Skeletal muscle tissue (tissue), 4 donors: ENCODE measurements around the gene MSI2. TPM values are rescaled to one million over a fixed set of nuclear protein-coding genes. Genes with fewer than 3 reads are reported as not detected.
A peak's percentile ranks its signal among the peaks of the same experiment; 100 is the strongest.

Source experiments
- H3K27ac ChIP-seq: one replicate; pipeline ENCODE4 v1.7.0; 2013; ENCODE audit warnings: mild to moderate bottlenecking, low read depth, low read length, inconsistent platforms
- H3K27me3 ChIP-seq, 3 donors: one replicate each; pipeline ENCODE4 v1.7.0; 2013; ENCODE audit warnings: low read length in 3 of 3; ENCODE audit not compliant: control insufficient read depth in 3 of 3, insufficient read depth in 3 of 3
- H3K36me3 ChIP-seq, 3 donors: one replicate each; pipeline ENCODE4 v1.7.0; 2013; ENCODE audit warnings: low read length in 3 of 3; ENCODE audit not compliant: control insufficient read depth in 3 of 3, insufficient read depth in 3 of 3
- H3K4me1 ChIP-seq, 3 donors: one replicate each; pipeline ENCODE4 v1.7.0; 2013; ENCODE audit warnings: low read length in 3 of 3, mild to moderate bottlenecking in 3 of 3; ENCODE audit not compliant: control insufficient read depth in 3 of 3, insufficient read depth in 3 of 3
- H3K4me3 ChIP-seq, 3 donors: one replicate each; pipeline ENCODE4 v1.7.0; 2013; ENCODE audit warnings: low read length in 3 of 3
- H3K9ac ChIP-seq, 3 donors: one replicate each; pipeline ENCODE4 v1.7.0; 2013; ENCODE audit warnings: low read length in 3 of 3, mild to moderate bottlenecking in 3 of 3, moderate library complexity in 2 of 3, low read depth in 1 of 3
- H3K9me3 ChIP-seq, 3 donors: one replicate each; pipeline ENCODE4 v1.7.0; 2013; ENCODE audit warnings: low read length in 3 of 3; ENCODE audit not compliant: control insufficient read depth in 3 of 3
- total RNA-seq: library from RNA; depleted of rRNA; stranded (reverse); fragments of >200 nt; gene quantifications from one replicate; pipeline ENCODE4 v1.2.3, GENCODE V29; 2014
- donor health status: Osteomylitis.

Gene MSI2
- total RNA-seq, 1 donor from 2014 or later: 20.4 TPM

DNA sequence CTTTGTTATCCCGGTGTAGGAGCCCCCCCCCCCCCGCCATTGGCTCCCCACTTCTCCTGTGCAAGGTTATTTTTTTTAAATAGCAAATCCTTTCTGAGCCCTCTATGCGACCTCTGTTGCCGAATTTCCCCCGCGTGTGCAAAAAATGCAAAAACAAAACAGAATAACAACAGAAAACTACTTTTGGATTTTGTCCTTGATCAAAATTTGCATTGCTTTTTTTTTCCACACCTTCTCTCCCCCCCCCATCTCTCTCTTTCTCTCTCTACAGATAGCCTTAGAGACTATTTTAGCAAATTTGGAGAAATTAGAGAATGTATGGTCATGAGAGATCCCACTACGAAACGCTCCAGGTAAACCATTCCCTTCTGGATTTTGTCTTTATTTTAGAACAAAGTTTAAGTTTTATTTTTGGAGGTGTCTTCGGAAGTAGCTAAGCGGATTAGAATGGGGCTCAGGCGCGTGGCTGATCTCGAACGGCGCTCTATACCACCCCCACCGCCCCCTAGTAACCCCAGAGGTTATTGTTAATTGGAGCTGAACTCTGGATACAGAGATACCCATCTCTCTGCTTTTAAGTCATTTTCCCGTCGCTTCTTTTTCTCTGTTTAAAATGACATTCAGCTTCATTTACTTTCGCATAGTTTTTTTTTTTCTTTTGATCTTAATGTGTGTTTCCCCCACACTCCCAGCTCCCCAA is 1.0 kb downstream of the MSI2 start:
- Histone ChIP-seq H3K27me3 (no peaks in the 10 kb centered on the region), H3K9ac (peak overlapping the region; percentile 76 to 85 (median 79)), H3K4me3 (peak overlapping the region; percentile 75 to 76 (median 75)), H3K9me3 (no peaks in the 10 kb centered on the region), H3K4me1 (peaks cover 20 to 40% (median 25%) of the 10 kb centered on the region in 3 donors), H3K36me3 (peaks cover 3 to 4% (median 4%) of the 10 kb centered on the region in 3 donors), H3K27ac (peak overlapping the region; percentile 84)

DNA sequence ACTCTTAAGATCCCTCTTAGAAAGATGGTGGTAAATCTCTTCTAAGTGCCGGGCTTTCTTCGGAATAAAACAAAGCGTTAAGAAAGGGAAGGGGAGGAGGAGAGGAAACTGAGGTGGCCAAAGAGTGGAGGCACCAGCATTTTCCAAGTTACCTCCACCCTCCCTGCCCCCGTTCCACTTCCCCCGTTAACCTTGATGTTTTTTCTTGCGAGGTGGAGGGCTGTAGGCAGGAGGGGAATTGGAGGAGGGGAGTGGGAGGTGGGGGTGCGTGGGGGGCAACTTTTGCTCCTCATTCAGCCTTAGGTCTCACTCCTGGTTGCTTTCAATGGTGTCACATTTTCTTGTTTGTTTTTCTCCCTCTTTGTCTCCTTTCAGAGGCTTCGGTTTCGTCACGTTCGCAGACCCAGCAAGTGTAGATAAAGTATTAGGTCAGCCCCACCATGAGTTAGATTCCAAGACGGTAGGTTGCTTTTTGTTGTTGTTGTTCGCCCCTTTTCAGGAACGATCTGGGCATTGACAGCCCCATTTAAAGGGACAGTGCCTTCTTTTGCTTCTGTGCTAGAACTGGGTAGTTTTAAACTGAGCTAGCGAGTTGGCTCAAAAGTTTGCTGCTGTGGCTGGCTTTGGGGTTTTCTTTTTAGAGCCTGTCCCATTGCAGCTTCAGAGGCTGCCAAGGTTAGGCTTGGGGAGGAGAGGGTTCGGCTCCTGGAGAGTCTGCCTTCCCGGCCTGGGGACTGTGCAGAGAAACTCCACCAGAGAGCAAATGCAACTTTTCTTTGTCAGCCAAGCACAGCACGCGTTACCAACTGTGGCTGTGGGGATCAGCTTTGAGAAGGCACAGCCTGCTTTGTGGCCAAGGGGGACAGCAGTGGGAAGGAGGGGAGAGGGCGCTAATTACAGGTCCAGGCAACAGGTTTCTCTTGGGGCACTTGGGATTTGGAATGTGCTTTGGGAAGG is 1.9 kb downstream of the MSI2 start:
- no peaks in the 10 kb centered on the region for H3K9me3 ChIP-seq
- H3K4me1 ChIP-seq: peaks cover 20 to 47% (median 29%) of the 10 kb centered on the region in 3 donors
- peak overlapping the region; percentile 84 for H3K27ac ChIP-seq
- H3K4me3 ChIP-seq: peak overlapping the region; percentile 75 to 76 (median 75)
- H3K36me3 ChIP-seq: peaks cover 7 to 12% (median 11%) of the 10 kb centered on the region in 3 donors
- H3K9ac ChIP-seq: peak overlapping the region; percentile 76 to 85 (median 79)
- no peaks in the 10 kb centered on the region for H3K27me3 ChIP-seq

DNA sequence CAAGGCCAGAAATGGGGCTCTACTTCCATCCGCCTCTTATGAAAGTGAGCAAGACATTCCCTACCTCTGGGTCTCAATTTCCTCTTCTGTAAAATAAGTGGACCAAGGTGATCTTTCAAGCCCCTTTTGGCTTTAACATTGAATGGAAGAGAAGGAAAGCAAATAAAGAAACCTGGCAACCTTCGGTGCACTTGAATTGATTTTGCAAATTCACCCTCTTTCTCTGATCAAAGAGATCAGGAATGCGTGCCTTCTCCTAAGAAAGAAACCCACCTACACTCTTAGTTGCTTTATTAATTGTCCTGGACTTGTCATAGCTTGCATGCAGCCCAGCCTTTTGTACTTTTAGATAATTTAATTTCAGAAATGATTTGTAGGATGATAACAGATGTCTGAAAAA is 3.0 kb downstream of the MSI2 start:
- H3K4me3 ChIP-seq: peak overlapping the region in 1 of 3 donors; percentile 75
- no peaks in the 10 kb centered on the region for H3K9me3 ChIP-seq
- peaks cover 20 to 53% (median 29%) of the 10 kb centered on the region in 3 donors for H3K4me1 ChIP-seq
- H3K27me3 ChIP-seq: no peaks in the 10 kb centered on the region
- H3K27ac ChIP-seq: peak overlapping the region; percentile 84
- peak overlapping the region in 2 of 3 donors; percentile 76 to 85 for H3K9ac ChIP-seq
- H3K36me3 ChIP-seq: peaks cover 10 to 21% (median 21%) of the 10 kb centered on the region in 3 donors

DNA sequence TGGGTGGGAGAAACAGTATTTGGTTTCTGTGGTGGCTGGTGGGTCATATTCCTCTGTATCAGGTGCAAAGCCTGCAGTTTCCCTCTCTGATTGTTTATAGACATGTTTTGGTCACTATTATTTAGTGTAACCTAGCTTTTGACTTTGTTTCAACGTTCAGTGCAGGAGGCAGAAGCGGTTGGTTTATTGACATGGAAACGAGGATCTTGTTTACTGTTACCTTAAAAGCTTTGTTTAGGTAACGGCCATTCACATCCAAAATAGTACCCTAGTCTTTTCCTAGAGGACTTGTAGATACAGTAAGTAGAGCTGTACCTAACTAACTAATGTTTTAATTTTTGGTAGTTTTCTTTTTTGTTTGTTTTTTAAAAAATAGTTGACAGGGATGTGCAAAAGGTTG is 3.5 kb downstream of the MSI2 start:
- Histone ChIP-seq H3K9ac (peak overlapping the region in 1 of 3 donors; percentile 9), H3K36me3 (peaks cover 12 to 25% (median 21%) of the 10 kb centered on the region in 3 donors), H3K4me1 (peaks cover 20 to 56% (median 30%) of the 10 kb centered on the region in 3 donors), H3K4me3 (no peak overlapping the region), H3K27me3 (no peaks in the 10 kb centered on the region), H3K27ac (peak overlapping the region; percentile 42), H3K9me3 (no peaks in the 10 kb centered on the region)

DNA sequence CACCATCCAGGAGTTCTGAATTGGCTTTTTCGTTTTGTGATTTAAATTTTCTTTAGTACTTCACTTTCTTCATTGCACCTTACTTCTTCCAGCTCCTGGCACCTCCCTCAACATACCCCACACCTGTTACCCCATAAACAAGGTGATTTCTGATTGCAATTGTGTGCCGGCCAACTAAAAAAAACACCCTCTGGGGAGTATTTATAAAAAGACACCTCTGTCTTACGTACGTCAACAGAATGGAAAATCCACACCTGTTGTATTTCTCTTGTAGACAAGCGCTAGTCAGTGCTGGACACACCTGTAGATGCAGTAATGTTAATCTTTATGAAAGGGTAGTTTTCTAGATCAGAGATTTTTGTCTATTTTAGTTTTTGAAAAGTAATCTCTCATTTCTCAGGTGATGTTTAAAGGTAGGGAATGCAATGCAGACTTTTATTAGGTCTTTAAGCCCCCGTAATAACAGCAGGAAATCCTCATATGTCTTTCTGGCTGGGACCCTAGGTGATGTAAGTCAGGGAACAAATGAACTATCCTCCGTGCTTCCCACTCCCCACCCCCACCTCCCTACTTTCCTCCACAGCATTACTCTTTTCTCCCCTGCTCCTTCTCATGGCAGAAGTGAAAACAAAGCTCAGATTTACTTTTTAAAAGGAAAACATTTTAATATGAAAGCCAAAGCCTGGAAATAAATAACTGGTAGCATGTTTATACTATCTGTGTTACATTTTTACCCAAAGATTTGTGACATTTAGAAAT is 4.2 kb downstream of the MSI2 start:
- Histone ChIP-seq H3K9ac (peak overlapping the region in 1 of 3 donors; percentile 12), H3K36me3 (peaks cover 13 to 25% (median 21%) of the 10 kb centered on the region in 3 donors), H3K4me3 (no peak overlapping the region), H3K27me3 (no peaks in the 10 kb centered on the region), H3K4me1 (peaks cover 16 to 54% (median 28%) of the 10 kb centered on the region in 3 donors), H3K27ac (no peak overlapping the region), H3K9me3 (no peaks in the 10 kb centered on the region)

DNA sequence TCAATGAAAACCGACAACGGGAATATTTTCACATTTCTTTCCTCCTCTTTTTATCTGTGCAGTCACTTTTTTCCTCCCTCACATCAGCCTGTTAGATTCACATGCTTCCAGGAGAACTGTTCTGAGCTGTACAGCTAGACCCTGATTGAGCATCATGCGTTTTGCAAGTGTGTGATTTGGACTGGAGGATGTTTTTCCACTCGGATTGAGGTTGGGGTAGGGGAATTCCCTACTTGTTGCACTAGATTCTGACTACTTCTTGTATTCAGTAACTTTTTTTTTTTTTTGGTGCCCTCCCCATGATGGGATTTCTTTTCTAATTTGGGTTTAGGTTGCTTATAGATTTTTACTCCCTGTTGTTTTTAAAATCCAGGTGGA is 4.8 kb downstream of the MSI2 start:
- H3K27me3 ChIP-seq: no peaks in the 10 kb centered on the region
- H3K27ac ChIP-seq: no peak overlapping the region
- H3K9ac ChIP-seq: no peak overlapping the region
- H3K4me1 ChIP-seq: peaks cover 15 to 51% (median 26%) of the 10 kb centered on the region in 3 donors
- H3K36me3 ChIP-seq: peaks cover 13 to 25% (median 21%) of the 10 kb centered on the region in 3 donors
- no peak overlapping the region for H3K4me3 ChIP-seq
- no peaks in the 10 kb centered on the region for H3K9me3 ChIP-seq

DNA sequence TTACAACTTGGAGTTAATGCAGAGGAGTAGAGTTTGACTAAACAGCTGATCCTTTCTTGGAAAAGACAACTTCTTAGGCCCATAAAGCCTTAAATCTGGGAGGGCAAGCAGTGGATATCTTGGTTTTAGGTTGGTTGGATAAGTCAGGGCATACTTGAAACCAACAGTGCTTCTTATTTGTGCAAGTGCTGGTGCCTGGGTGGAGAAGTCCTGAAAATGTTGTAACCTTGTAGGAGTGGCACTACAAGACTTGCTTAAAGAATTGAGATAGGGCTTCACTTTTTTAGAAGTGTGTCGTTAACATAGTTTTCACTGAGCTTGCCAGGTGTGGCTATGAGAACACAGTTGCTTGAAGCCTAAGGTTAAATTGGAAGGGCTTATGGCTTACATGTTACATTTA is 6.2 kb downstream of the MSI2 start:
- H3K36me3 ChIP-seq: peaks cover 17 to 34% (median 31%) of the 10 kb centered on the region in 3 donors
- peaks cover 21 to 60% (median 36%) of the 10 kb centered on the region in 3 donors for H3K4me1 ChIP-seq

DNA sequence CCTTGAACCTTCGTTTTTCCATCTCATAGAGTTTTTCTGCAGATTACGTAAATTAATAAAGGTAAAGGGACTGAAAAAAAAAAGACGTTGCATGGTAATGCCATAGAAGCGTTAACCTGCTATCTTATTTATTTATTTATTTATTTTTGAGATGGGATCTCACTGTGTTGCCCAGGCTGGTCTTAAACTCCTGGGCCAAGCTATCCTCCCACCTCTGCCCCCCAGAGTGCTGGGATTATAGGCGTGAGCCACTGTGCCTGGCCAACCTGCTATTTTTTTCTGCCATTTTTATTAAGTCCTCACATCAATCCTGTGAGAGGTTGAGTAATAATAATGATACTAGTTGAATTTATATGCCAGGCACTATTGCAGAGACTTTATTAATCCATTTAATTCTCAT is 7.9 kb downstream of the MSI2 start:
- H3K9ac ChIP-seq: no peak overlapping the region
- H3K4me3 ChIP-seq: no peak overlapping the region
- H3K27me3 ChIP-seq: no peaks in the 10 kb centered on the region
- H3K9me3 ChIP-seq: no peaks in the 10 kb centered on the region
- H3K4me1 ChIP-seq: peaks cover 17 to 55% (median 34%) of the 10 kb centered on the region in 3 donors
- H3K27ac ChIP-seq: no peak overlapping the region
- H3K36me3 ChIP-seq: peaks cover 21 to 39% (median 37%) of the 10 kb centered on the region in 3 donors

More for the DNA sequence above, 6.2 kb downstream of the MSI2 start:
- H3K9ac ChIP-seq: no peak overlapping the region
- no peak overlapping the region for H3K27ac ChIP-seq
- H3K4me3 ChIP-seq: no peak overlapping the region
- H3K27me3 ChIP-seq: no peaks in the 10 kb centered on the region
- no peaks in the 10 kb centered on the region for H3K9me3 ChIP-seq

DNA sequence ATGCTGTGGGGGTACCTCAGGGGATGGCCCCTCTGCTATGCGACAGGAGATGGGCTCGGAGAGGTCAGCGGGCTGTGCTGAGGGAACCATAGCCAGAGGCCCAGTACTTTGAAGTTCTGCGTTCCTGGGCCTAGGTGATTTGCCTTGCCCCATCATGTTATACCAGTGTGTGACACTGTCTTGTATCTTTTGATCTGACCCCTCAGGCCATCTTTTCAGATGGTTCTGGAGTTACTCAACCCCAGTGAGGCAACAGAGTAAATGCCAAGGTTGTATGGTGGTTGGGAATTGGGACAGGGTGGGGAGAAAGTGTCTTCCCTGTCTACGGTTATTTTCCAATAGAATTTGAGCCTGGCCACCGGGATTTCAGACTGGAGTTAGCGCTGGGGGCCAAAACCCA is 8.5 kb downstream of the MSI2 start:
- Histone ChIP-seq H3K27ac (no peak overlapping the region), H3K36me3 (peaks cover 24 to 42% (median 39%) of the 10 kb centered on the region in 3 donors), H3K27me3 (no peaks in the 10 kb centered on the region), H3K4me3 (no peak overlapping the region), H3K9me3 (no peaks in the 10 kb centered on the region), H3K9ac (no peak overlapping the region), H3K4me1 (peaks cover 17 to 57% (median 38%) of the 10 kb centered on the region in 3 donors)
